ENCODE measurements around the gene HAP1. TPM values are rescaled to one million over a fixed set of nuclear protein-coding genes. Genes with fewer than 3 reads are reported as not detected.
"Not testable (repeated sequence)": the region's sequence is repeated elsewhere in the genome, so short reads cannot be mapped to it uniquely, and the experiment has no call there.

HAP1 gene
- total and polyA plus RNA-seq, 4 donors: 7.3 to 52.8 (median 33.2) TPM

DNA sequence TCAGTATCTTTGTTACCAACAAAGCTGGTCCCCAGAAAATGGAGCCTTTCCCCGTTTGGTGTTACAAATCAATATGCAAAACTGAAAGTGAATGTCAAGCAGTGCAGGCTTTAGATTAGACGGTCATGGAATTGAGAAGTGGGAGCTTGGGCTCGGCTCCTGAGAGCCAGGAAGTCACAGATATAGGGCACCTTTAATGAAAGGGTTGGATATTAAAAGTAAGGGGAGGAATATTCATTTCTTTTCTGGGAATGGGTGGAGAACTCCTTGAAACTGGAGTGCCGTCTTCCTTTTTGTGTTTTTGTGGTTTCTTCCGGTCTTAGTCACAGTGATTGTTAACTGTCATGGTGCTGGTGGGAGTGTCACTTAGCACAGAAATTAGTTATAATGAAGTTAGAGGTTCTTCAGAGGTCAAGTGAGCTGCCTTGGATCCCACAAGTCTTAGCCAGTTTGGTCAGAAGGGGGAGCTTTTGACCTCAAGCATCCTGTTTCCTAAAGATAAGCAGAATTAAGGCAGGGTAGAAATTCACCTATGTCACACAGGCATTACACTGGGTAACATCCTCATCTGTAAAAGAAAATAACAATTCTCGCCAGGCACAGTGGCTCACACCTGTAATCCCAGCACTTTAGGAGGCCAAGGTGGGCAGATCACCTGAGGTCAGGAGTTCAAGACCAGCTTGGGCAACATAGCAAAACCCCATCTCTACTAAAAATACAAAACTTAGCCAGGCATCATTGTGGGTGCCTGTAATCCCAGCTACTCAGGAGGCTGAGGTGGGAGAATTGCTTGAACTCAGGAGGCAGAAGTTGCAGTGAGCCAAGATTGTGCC lies 55.3 kb downstream of the HAP1 start:
- whole genome bisulfite sequencing (ENCODE audit: insufficient coverage): 55% methylated on average over 6 of the region's 6 CpGs
- DNase-seq (ENCODE audit: low read depth in 4 of 6, low spot score in 6 of 6): no peak
- Histone ChIP-seq H3K4me3 (ENCODE audit: low read depth, low read length) (no peak overlapping the region), H3K4me1 (ENCODE audit: control insufficient read depth, insufficient read depth, low read length) (peaks cover 23% of the 10 kb centered on the region), H3K9me3 (ENCODE audit: control insufficient read depth, insufficient read depth, low read length) (no peaks in the 10 kb centered on the region), H3K27me3 (ENCODE audit: control insufficient read depth, insufficient read depth, low read length) (no peaks in the 10 kb centered on the region), H3K36me3 (ENCODE audit: control insufficient read depth, insufficient read depth, low read length) (no peaks in the 10 kb centered on the region), H3K27ac (ENCODE audit: low read depth, low read length) (no peak overlapping the region)

DNA sequence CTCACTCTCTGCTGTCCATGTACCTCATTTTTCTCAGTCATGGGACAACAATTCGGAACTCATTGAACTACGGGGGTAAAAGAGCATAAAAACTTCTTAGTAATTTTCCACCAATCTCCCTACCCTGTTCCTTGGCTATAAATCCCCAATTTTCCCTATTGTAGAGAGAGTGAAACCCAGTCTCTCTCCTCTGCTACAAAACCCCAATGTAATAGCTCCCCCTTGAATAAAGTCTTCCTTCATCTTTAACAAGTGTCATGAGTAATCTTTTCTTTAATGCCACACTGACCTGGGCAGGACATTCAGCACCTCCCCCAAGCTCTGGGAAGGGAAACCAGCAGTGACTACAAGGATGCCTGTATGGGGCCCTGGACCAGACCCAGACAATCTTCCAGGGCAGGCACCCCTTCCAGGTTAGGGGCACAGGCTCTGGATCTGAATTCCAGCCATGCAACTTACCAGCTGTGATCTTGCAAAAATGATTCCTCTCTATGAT lies 56.0 kb downstream of the HAP1 start:
- WGBS (ENCODE audit: insufficient coverage): no CpG with 5 or more reads among the region's 2 CpGs

GRCh38 chr17:41676058-41676419 lies 58.4 kb downstream of the HAP1 start:
- no peak overlapping the region for H3K4me3 ChIP-seq (ENCODE audit: low read depth, low read length)
- WGBS (ENCODE audit: insufficient coverage): no CpG with 5 or more reads among the region's 3 CpGs
- no peaks in the 10 kb centered on the region for H3K9me3 ChIP-seq (ENCODE audit: control insufficient read depth, insufficient read depth, low read length)
- no peaks in the 10 kb centered on the region for H3K36me3 ChIP-seq (ENCODE audit: control insufficient read depth, insufficient read depth, low read length)
- DNase-seq (ENCODE audit: low read depth in 4 of 6, low spot score in 6 of 6): no peak
- no peaks in the 10 kb centered on the region for H3K27me3 ChIP-seq (ENCODE audit: control insufficient read depth, insufficient read depth, low read length)
- H3K27ac ChIP-seq (ENCODE audit: low read depth, low read length): no peak overlapping the region
- H3K4me1 ChIP-seq (ENCODE audit: control insufficient read depth, insufficient read depth, low read length): peaks cover 5% of the 10 kb centered on the region

More for the DNA sequence above, 56.0 kb downstream of the HAP1 start:
- DNase-seq (ENCODE audit: low read depth in 4 of 6, low spot score in 6 of 6): no peak
- Histone ChIP-seq H3K27me3 (ENCODE audit: control insufficient read depth, insufficient read depth, low read length) (no peaks in the 10 kb centered on the region), H3K36me3 (ENCODE audit: control insufficient read depth, insufficient read depth, low read length) (no peaks in the 10 kb centered on the region), H3K4me3 (ENCODE audit: low read depth, low read length) (no peak overlapping the region), H3K4me1 (ENCODE audit: control insufficient read depth, insufficient read depth, low read length) (peaks cover 16% of the 10 kb centered on the region), H3K27ac (ENCODE audit: low read depth, low read length) (no peak overlapping the region), H3K9me3 (ENCODE audit: control insufficient read depth, insufficient read depth, low read length) (no peaks in the 10 kb centered on the region)

DNA sequence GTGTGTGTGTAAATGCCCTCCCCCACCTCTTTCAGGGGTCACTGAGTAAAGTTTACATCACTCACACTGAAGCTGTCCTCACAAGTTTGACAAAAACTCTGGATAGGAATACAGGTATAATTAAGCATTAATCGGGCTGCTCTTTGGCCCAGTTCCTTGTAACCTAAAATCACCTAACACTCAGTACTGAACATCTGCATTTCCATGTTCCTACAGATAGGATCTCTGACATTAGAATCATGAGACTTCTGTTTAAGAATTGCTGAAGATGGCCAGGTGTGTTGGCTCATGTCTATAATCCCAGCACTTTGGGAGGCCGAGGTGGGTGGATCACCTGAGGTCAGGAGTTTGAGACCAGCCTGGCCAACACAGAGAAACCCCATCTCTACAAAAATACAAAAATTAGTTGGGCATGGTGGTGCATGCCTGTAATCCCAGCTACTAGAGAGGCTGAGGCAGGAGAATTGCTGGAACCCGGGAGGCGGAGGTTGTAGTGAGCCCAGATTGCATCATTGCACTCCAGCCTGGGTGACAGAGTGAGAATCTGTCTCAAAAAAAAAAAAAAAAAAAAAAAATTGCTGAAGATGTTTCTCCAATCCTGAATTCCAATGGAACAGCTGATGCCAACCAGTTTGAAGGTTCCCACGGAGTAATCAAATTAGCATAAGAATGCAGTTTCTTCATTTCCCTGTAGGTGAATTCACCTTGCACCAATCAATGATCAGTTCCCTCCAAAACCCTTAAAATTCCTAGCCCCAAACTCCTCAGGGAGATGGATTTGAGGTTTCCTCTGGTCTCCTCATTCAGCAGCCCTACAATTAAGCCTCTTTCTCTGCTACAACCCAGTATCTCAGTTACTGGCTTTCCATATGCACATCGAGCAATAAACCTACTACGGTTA lies 59.0 kb downstream of the HAP1 start:
- not testable (repeated sequence) for H3K27me3 ChIP-seq (ENCODE audit: control insufficient read depth, insufficient read depth, low read length); DNase-seq (ENCODE audit: low read depth in 4 of 6, low spot score in 6 of 6); H3K4me3 ChIP-seq (ENCODE audit: low read depth, low read length); H3K36me3 ChIP-seq (ENCODE audit: control insufficient read depth, insufficient read depth, low read length); H3K27ac ChIP-seq (ENCODE audit: low read depth, low read length); H3K9me3 ChIP-seq (ENCODE audit: control insufficient read depth, insufficient read depth, low read length); H3K4me1 ChIP-seq (ENCODE audit: control insufficient read depth, insufficient read depth, low read length)
- WGBS (ENCODE audit: insufficient coverage): 70% methylated on average over 2 of the region's 7 CpGs

Small RNA genes lying within 50 kb of the gene (small RNA-seq; reads per million reads assigned to genes)
- gene RN7SL399P (ENCODE audit: low replicate concordance) (not detected), gene RNA5SP442 (ENCODE audit: low replicate concordance) (0.12 reads per million)

Other genes with a start within 250 kb of the HAP1 start
- gene KRT36, start 244.7 kb downstream of the HAP1 start, total RNA-seq: not detected
- not detected for gene KRT36, start 244.7 kb downstream of the HAP1 start, polyA plus RNA-seq (ENCODE audit: insufficient read length in 2 of 2)
- under 1 TPM; 0.30 to 0.83 TPM for gene KRT13, start 229.0 kb downstream of the HAP1 start, total RNA-seq
- gene KRT13, start 229.0 kb downstream of the HAP1 start, polyA plus RNA-seq (ENCODE audit: insufficient read length in 2 of 2): not detected
- gene KRT15, start 215.8 kb downstream of the HAP1 start, total RNA-seq: under 1 TPM in 1 of 2 donors, not detected in 1; 0.22 TPM
- gene KRT15, start 215.8 kb downstream of the HAP1 start, polyA plus RNA-seq (ENCODE audit: insufficient read length in 2 of 2): under 1 TPM; 0.18 to 0.29 TPM
- 10 to 100 TPM in 1 of 2 donors, 1 to 10 TPM in 1; 7.1 to 61.4 TPM for gene KRT19, start 206.3 kb downstream of the HAP1 start, total RNA-seq
- 10 to 100 TPM in 1 of 2 donors, 1 to 10 TPM in 1; 6.3 to 12.9 TPM for gene KRT19, start 206.3 kb downstream of the HAP1 start, polyA plus RNA-seq (ENCODE audit: insufficient read length in 2 of 2)
- gene KRT9, start 162.6 kb downstream of the HAP1 start, total RNA-seq: not detected
- gene KRT9, start 162.6 kb downstream of the HAP1 start, polyA plus RNA-seq (ENCODE audit: insufficient read length in 2 of 2): under 1 TPM in 1 of 2 donors, not detected in 1; 0.11 TPM
- 1 to 10 TPM; 1.4 to 4.9 TPM for gene KRT14, start 147.7 kb downstream of the HAP1 start, total RNA-seq
- gene KRT14, start 147.7 kb downstream of the HAP1 start, polyA plus RNA-seq (ENCODE audit: insufficient read length in 2 of 2): under 1 TPM; 0.62 to 0.82 TPM
- gene KRT16, start 121.9 kb downstream of the HAP1 start, total RNA-seq: under 1 TPM; 0.20 to 0.61 TPM
- 1 to 10 TPM; 1.1 to 1.9 TPM for gene KRT16, start 121.9 kb downstream of the HAP1 start, polyA plus RNA-seq (ENCODE audit: insufficient read length in 2 of 2)
- 1 to 10 TPM in 1 of 2 donors, under 1 TPM in 1; 0.69 to 1.5 TPM for gene KRT17, start 110.1 kb downstream of the HAP1 start, total RNA-seq
- gene KRT17, start 110.1 kb downstream of the HAP1 start, polyA plus RNA-seq (ENCODE audit: insufficient read length in 2 of 2): under 1 TPM in 1 of 2 donors, not detected in 1; 0.66 TPM
- gene EIF1, start 45.8 kb downstream of the HAP1 start, total RNA-seq: 100 to 1,000 TPM; 179 to 244 TPM
- gene EIF1, start 45.8 kb downstream of the HAP1 start, polyA plus RNA-seq (ENCODE audit: insufficient read length in 2 of 2): 100 to 1,000 TPM; 685 to 689 TPM
- not detected for gene GAST, start 22.3 kb downstream of the HAP1 start, total RNA-seq
- under 1 TPM; 0.47 to 0.57 TPM for gene GAST, start 22.3 kb downstream of the HAP1 start, polyA plus RNA-seq (ENCODE audit: insufficient read length in 2 of 2)
- gene JUP, start 52.1 kb upstream of the HAP1 start, total RNA-seq: 10 to 100 TPM; 15.8 to 56.0 TPM
- 10 to 100 TPM; 26.8 to 44.6 TPM for gene JUP, start 52.1 kb upstream of the HAP1 start, polyA plus RNA-seq (ENCODE audit: insufficient read length in 2 of 2)
- gene P3H4, start 77.3 kb upstream of the HAP1 start, total RNA-seq: 10 to 100 TPM; 18.8 to 39.2 TPM
- gene P3H4, start 77.3 kb upstream of the HAP1 start, polyA plus RNA-seq (ENCODE audit: insufficient read length in 2 of 2): 10 to 100 TPM; 27.6 to 35.5 TPM
- gene FKBP10, start 78.4 kb upstream of the HAP1 start, total RNA-seq: 100 to 1,000 TPM in 1 of 2 donors, 10 to 100 TPM in 1; 56.6 to 125 TPM
- 100 to 1,000 TPM in 1 of 2 donors, 10 to 100 TPM in 1; 74.2 to 100 TPM for gene FKBP10, start 78.4 kb upstream of the HAP1 start, polyA plus RNA-seq (ENCODE audit: insufficient read length in 2 of 2)
- gene NT5C3B, start 101.6 kb upstream of the HAP1 start, total RNA-seq: 10 to 100 TPM; 74.0 to 88.3 TPM
- 100 to 1,000 TPM; 123 to 151 TPM for gene NT5C3B, start 101.6 kb upstream of the HAP1 start, polyA plus RNA-seq (ENCODE audit: insufficient read length in 2 of 2)
- gene KLHL10, start 103.2 kb upstream of the HAP1 start, total RNA-seq: under 1 TPM; 0.11 to 0.30 TPM
- under 1 TPM in 1 of 2 donors, not detected in 1; 0.63 TPM for gene KLHL10, start 103.2 kb upstream of the HAP1 start, polyA plus RNA-seq (ENCODE audit: insufficient read length in 2 of 2)
- gene KLHL11, start 130.8 kb upstream of the HAP1 start, total RNA-seq: 10 to 100 TPM; 32.2 to 64.6 TPM
- 10 to 100 TPM; 11.1 to 14.7 TPM for gene KLHL11, start 130.8 kb upstream of the HAP1 start, polyA plus RNA-seq (ENCODE audit: insufficient read length in 2 of 2)
- gene ACLY, start 184.3 kb upstream of the HAP1 start, total RNA-seq: 100 to 1,000 TPM in 1 of 2 donors, 10 to 100 TPM in 1; 96.3 to 162 TPM
- 100 to 1,000 TPM; 163 to 186 TPM for gene ACLY, start 184.3 kb upstream of the HAP1 start, polyA plus RNA-seq (ENCODE audit: insufficient read length in 2 of 2)
- gene ODAD4, start 196.0 kb upstream of the HAP1 start, total RNA-seq: 1 to 10 TPM; 2.0 to 7.0 TPM
- gene ODAD4, start 196.0 kb upstream of the HAP1 start, polyA plus RNA-seq (ENCODE audit: insufficient read length in 2 of 2): 1 to 10 TPM; 7.1 to 8.7 TPM
- 100 to 1,000 TPM; 277 to 654 TPM for gene CNP, start 232.2 kb upstream of the HAP1 start, total RNA-seq
- 1,000 to 10,000 TPM in 1 of 2 donors, 100 to 1,000 TPM in 1; 918 to 1,008 TPM for gene CNP, start 232.2 kb upstream of the HAP1 start, polyA plus RNA-seq (ENCODE audit: insufficient read length in 2 of 2)

Data from spinal cord (tissue), 10 donors.